Left kidney (tissue), 2 donors: ENCODE data around the gene BRCA2. TPM values are rescaled to one million over a fixed set of nuclear protein-coding genes. Genes with fewer than 3 reads are reported as not detected.

ENCODE experiments used
- DNase-seq: peaks from one replicate; pipeline ENCODE4 v3.0.0-alpha.2; 2013
- polyA plus RNA-seq: library from polyadenylated mRNA; unstranded; fragments of 120-200 nt; gene quantifications from one replicate; pipeline ENCODE4 v1.2.1, GENCODE V29; 2013; ENCODE audit not compliant: insufficient read length

The BRCA2 gene
- polyA plus RNA-seq, 1 donor, result 17.6 TPM

GRCh38 chr13:32381539-32381938 lies 66.2 kb downstream of the BRCA2 start:
- peak; percentile 26 for DNase-seq

- no peak for DNase-seq
Measured at GRCh38 chr13:32383836-32384618, 68.7 kb downstream of the BRCA2 start.

GRCh38 chr13:32384702-32385101 lies 69.4 kb downstream of the BRCA2 start:
- no peak for DNase-seq

GRCh38 chr13:32385410-32385809 lies 70.1 kb downstream of the BRCA2 start:
- no peak for DNase-seq

- DNase-seq, result no peak
Measured at GRCh38 chr13:32390048-32390447, 74.7 kb downstream of the BRCA2 start.

- DNase-seq, result no peak
Measured at GRCh38 chr13:32390484-32390883, 75.2 kb downstream of the BRCA2 start.

- no peak for DNase-seq
Measured at GRCh38 chr13:32391101-32391619, 75.9 kb downstream of the BRCA2 start.

- DNase-seq, result no peak
Measured at GRCh38 chr13:32403108-32403507, 87.8 kb downstream of the BRCA2 start.

- no peak for DNase-seq
Measured at GRCh38 chr13:32407854-32408253, 92.5 kb downstream of the BRCA2 start.

GRCh38 chr13:32408296-32409000 lies 93.1 kb downstream of the BRCA2 start:
- DNase-seq, result no peak

- DNase-seq, result no peak
Measured at GRCh38 chr13:32409001-32409313, 93.6 kb downstream of the BRCA2 start.

- peak; percentile 24 for DNase-seq
Measured at GRCh38 chr13:32409561-32410421, 94.5 kb downstream of the BRCA2 start.

GRCh38 chr13:32413284-32413683 lies 98.0 kb downstream of the BRCA2 start:
- no peak for DNase-seq

- DNase-seq, result no peak
Measured at GRCh38 chr13:32414580-32414979, 99.3 kb downstream of the BRCA2 start.

GRCh38 chr13:32415019-32415418 lies 99.7 kb downstream of the BRCA2 start:
- DNase-seq, result no peak

- no peak for DNase-seq
Measured at GRCh38 chr13:32417995-32418394, 102.7 kb downstream of the BRCA2 start.

GRCh38 chr13:32419862-32420261 lies 104.6 kb downstream of the BRCA2 start:
- no peak for DNase-seq

- DNase-seq, result no peak
Measured at GRCh38 chr13:32423592-32423991, 108.3 kb downstream of the BRCA2 start.

- no peak for DNase-seq
Measured at GRCh38 chr13:32425158-32425557, 109.8 kb downstream of the BRCA2 start.

GRCh38 chr13:32426191-32426989 lies 111.1 kb downstream of the BRCA2 start:
- no peak for DNase-seq

- peak; percentile 28 for DNase-seq
Measured at GRCh38 chr13:32426990-32427851, 111.9 kb downstream of the BRCA2 start.
